Cardiac septum (tissue), 1 donor: ENCODE measurements around the gene DNTT. TPM values are rescaled to one million over a fixed set of nuclear protein-coding genes. Genes with fewer than 3 reads are reported as not detected.

ENCODE experiments used
- DNase-seq: peaks from one replicate; pipeline ENCODE4 v3.0.0-alpha.2; 2020; ENCODE audit warnings: low spot score
- intact Hi-C: fragments of 100-400 bp; cut with DNase I; formaldehyde crosslinking; loops from one replicate; pipeline ENCODE4 v1.14.0; 2022
- total RNA-seq: library from RNA; stranded (reverse); fragmentation: NEBNext Ultra II Directional; extraction: Animal tissue kit (Norgen Biotek cat#: 25700); gene quantifications from one replicate; pipeline ENCODE4 v1.2.1, GENCODE V29; 2021
- donor health status: DM: no; HTN: no; CAD: no.

Gene DNTT
- total RNA-seq, 1 donor from 2014 or later: not detected

GRCh38 chr10:96370584-96371157, 66.4 kb downstream of the DNTT start:
- intact Hi-C loops: no loop called here
- DNase-seq: no peak

- intact Hi-C loops: no loop called here
- no peak for DNase-seq
These were observed 67.1 kb downstream of the DNTT start for GRCh38 chr10:96371356-96371755.

GRCh38 chr10:96374004-96374403, 69.8 kb downstream of the DNTT start:
- intact Hi-C loops: no loop called here
- DNase-seq: no peak

DNA sequence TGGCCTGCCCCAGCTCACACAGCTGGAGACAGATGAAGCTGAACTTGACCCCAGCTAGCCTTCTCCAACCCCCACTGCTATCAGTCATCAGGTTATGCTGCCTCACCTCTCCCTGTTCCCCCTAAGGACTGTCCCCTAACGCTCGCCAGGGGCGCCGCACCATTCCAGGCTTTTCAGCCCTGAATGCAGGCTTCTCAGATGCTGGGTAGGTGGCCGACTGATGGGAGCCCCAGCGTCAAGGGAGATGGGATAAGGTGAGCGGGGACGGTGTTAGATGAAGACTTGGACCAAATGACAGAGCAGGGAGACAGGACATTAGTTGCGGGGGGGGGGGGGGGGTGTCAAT, 70.4 kb downstream of the DNTT start:
- intact Hi-C loops: no loop called here
- peak; percentile 75 for DNase-seq

DNA sequence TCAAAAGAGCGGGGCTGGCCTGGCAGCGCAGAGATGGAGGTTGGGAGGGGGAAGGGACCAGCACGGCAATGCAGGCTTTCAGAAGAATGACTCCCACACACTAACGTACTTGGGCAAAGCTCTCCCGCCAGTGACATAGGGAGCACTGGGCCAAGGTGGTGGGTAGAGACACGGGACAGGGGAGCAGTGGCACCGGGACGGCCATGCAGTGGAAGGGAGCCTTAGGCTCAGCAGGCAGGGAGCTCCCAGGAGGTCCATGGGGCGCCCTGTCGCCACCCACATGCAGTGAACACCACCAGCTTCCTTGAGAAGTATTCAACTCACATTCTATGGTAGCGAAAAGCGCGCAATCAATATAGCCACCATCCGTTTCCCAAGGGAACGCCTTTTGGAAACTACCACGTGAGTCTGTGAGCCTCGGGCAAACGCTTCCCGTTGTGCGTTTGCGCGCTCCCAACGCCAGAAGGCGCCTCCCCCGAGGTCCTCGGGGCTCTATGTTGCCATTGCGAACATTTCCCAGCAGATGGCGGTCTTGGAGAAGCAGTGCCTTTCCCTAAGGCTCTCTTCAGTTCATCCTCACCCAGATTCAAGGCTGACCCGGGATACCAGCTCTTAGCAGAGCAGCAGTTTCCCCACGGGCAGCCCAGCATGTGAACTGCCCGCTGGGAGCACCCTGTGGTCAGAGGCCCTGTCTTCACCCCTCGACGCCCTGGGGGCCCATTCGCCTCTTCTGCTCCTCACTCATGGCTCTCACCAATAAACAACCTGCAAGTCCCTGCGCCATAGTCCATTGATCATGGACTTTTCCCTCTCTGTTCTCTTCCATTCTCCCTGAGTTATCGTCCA, 71.0 kb downstream of the DNTT start:
- DNase-seq: peak; percentile 91
- intact Hi-C loops: loop anchor here (5.0 kb wide), 1 partner anchor 137 kb away; the partner anchor contains the start of gene TLL2

DNA sequence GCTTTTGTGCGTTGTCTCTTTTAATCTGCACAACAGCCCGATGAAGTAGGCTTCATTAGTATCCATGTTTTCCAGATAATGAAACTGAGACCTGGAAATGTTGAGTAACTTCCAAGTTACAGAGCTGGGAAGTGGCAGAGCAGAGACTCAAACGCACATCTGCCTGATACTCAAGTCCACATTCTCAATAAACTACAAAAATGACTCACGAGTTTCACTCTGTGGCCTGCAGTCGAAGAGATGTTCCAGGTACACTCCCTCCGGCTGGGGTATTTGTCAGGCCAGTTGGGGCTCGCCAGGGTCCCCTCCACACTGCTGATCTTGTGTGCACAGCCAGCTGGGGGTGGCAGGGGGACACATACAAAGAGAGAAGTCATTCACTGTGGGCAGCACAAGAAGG, 72.2 kb downstream of the DNTT start:
- intact Hi-C loops: loop anchor here (5.0 kb wide), 1 partner anchor 136 kb away; the partner anchor contains the start of gene TLL2

GRCh38 chr10:96377816-96378294, 73.6 kb downstream of the DNTT start:
- intact Hi-C loops: loop anchor here (5.0 kb wide), 1 partner anchor 134 kb away; the partner anchor contains the start of gene TLL2
- peak; percentile 75 for DNase-seq

More for the DNA sequence above, 72.2 kb downstream of the DNTT start:
- peak; percentile 15 for DNase-seq

- intact Hi-C loops: loop anchor here (5.0 kb wide), 1 partner anchor 134 kb away; the partner anchor contains the start of gene TLL2
These were observed 74.5 kb downstream of the DNTT start for GRCh38 chr10:96378741-96379140.

DNA sequence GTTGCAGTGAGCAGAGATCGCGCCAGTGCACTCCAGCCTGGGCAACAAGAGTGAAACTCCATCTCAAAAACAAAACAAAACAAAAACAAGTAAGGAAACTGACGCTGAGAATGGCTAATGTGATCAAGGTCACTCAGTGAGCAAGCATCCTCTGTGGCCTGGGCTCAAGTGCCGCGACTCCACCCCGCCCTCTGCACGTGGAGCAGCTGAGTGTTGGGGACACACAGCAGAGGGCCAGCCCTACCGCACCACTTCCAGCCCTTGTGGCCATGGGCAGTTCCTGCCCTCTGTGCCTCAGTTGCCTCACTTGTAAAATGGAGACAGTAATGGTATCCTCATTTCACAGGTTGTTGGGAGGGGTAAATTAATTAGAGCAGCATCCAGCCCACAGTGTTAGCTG, 75.5 kb downstream of the DNTT start:
- DNase-seq: no peak
- intact Hi-C loops: loop anchor here (5.0 kb wide), 1 partner anchor 133 kb away; the partner anchor contains the start of gene TLL2

More at GRCh38 chr10:96378741-96379140, 74.5 kb downstream of the DNTT start:
- DNase-seq: peak; percentile 39

- DNase-seq: no peak
- intact Hi-C loops: no loop called here
These were observed 76.6 kb downstream of the DNTT start for GRCh38 chr10:96380821-96381220.

- DNase-seq: no peak
- intact Hi-C loops: no loop called here
These were observed 80.3 kb downstream of the DNTT start for GRCh38 chr10:96384506-96384905.

DNA sequence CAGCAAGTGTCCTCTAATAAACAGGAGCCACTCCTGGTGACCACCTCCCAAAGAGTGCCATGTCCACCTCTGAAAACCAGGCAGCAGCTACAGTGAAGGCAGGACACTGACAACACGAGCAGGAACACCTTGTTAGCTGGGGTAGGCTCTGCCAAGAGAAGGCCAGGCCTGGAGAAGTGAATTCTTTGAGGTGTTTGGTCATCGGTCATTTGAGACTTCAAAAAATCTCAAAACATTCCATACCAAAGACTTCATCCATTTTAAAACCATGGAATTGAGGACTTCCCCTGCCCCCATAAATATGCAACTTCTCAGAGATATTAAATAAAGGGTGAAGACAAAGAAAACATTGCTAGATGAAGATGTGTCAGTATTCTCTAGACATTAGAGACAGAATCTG, 82.9 kb downstream of the DNTT start:
- DNase-seq: no peak
- intact Hi-C loops: no loop called here

GRCh38 chr10:96387601-96388000, 83.4 kb downstream of the DNTT start:
- intact Hi-C loops: no loop called here
- no peak for DNase-seq

Other genes starting within 250 kb of the DNTT start
- 12.7 TPM for gene ZNF518A, start 174.1 kb upstream of the DNTT start, total RNA-seq
- 0.86 TPM for gene BLNK, start 32.9 kb upstream of the DNTT start, total RNA-seq
- gene OPALIN, start 54.6 kb downstream of the DNTT start, total RNA-seq: not detected
- 3.8 TPM for gene TLL2, start 209.5 kb downstream of the DNTT start, total RNA-seq